IMR-90 (cell line): ENCODE data around the gene POLR3A. TPM values are rescaled to one million over a fixed set of nuclear protein-coding genes. Genes with fewer than 3 reads are reported as not detected.

Source experiments
- ATAC-seq: fragments of 200-7000 bp; cut with Tn5 transposase; 2 replicates; pipeline ENCODE4 v1.9.1; 2020; ENCODE audit warnings: low read depth, mild to moderate bottlenecking, moderate library complexity
- BruUV-seq: library from RNA; stranded (reverse); fragments of 400-500 nt; replicated peaks from 2 replicates; lab custom pipeline; 2021; lab: Mats Ljungman, UMichigan
- CTCF ChIA-PET: fragments of 300-600 bp; formaldehyde crosslinking; extraction: SDS; loops from one replicate; lab custom pipeline; 2021; ENCODE audit warnings: antibody characterized with exemption; lab: Yijun Ruan, JAX
- POLR2A ChIA-PET: fragments of 300-600 bp; sonication (Branson Sonifier 250); formaldehyde crosslinking; loops from one replicate; lab custom pipeline; 2022; ENCODE audit warnings: antibody characterized with exemption; ENCODE audit not compliant: unreplicated experiment; lab: Charles Lee
- DNase-seq: peaks from one replicate; pipeline ENCODE4 v3.0.0; 2013
- H2AFZ ChIP-seq: replicated peaks from 2 replicates; pipeline ENCODE3; 2013; ENCODE audit warnings: low read length, mild to moderate bottlenecking; ENCODE audit not compliant: poor library complexity
- H2AK5ac ChIP-seq: 2 replicates; pipeline ENCODE4 v1.6.1; 2013; ENCODE audit warnings: low read depth, low read length, inconsistent platforms
- H2AK9ac ChIP-seq: replicated peaks from 2 replicates; pipeline ENCODE3; 2013; ENCODE audit warnings: mild to moderate bottlenecking, low read depth, low read length, moderate library complexity; ENCODE audit not compliant: poor library complexity
- H2BK120ac ChIP-seq: 2 replicates; pipeline ENCODE4 v1.6.1; 2013; ENCODE audit warnings: low read depth, low read length, inconsistent platforms
- H2BK15ac ChIP-seq: 3 replicates; pipeline ENCODE4 v1.6.1; 2013; ENCODE audit warnings: low read depth, low read length, inconsistent platforms
- H2BK20ac ChIP-seq: 2 replicates; pipeline ENCODE4 v1.6.1; 2013; ENCODE audit warnings: low read depth, mild to moderate bottlenecking, inconsistent platforms, low read length, moderate library complexity
- H2BK5ac ChIP-seq: 2 replicates; pipeline ENCODE4 v1.6.1; 2013; ENCODE audit warnings: mild to moderate bottlenecking, low read depth, low read length, inconsistent platforms; ENCODE audit not compliant: poor library complexity, severe bottlenecking
- H3K14ac ChIP-seq: replicated peaks from 2 replicates; pipeline ENCODE4 v1.6.1; 2013; ENCODE audit warnings: low read depth, low read length, inconsistent platforms
- H3K18ac ChIP-seq: 2 replicates; pipeline ENCODE4 v1.6.1; 2013; ENCODE audit warnings: low read depth, low read length, control low read depth
- H3K23ac ChIP-seq: 2 replicates; pipeline ENCODE4 v1.6.1; 2013; ENCODE audit warnings: low read depth, low read length, inconsistent platforms
- H3K27ac ChIP-seq: 2 replicates; pipeline ENCODE4 v1.5.1; 2013; ENCODE audit warnings: mild to moderate bottlenecking, control low read depth, low read length; ENCODE audit not compliant: insufficient read depth
- H3K27me3 ChIP-seq: 2 replicates; pipeline ENCODE4 v1.6.1; 2013; ENCODE audit warnings: low read length; ENCODE audit not compliant: control insufficient read depth, insufficient read depth
- H3K36me3 ChIP-seq: 2 replicates; pipeline ENCODE4 v1.6.1; 2013; ENCODE audit warnings: low read length, mixed read lengths; ENCODE audit not compliant: control insufficient read depth, insufficient read depth
- H3K4ac ChIP-seq: 2 replicates; pipeline ENCODE4 v1.6.1; 2013; ENCODE audit warnings: low read depth, low read length, inconsistent platforms
- H3K4me1 ChIP-seq: 2 replicates; pipeline ENCODE4 v1.6.1; 2013; ENCODE audit warnings: low read length, mixed read lengths; ENCODE audit not compliant: control insufficient read depth, insufficient read depth
- H3K4me2 ChIP-seq: 2 replicates; pipeline ENCODE4 v1.6.1; 2013; ENCODE audit warnings: low read depth, mild to moderate bottlenecking, control low read depth, low read length, moderate library complexity
- H3K4me3 ChIP-seq: 2 replicates; pipeline ENCODE4 v1.5.1; 2013; ENCODE audit warnings: low read depth, mild to moderate bottlenecking, control low read depth, low read length, moderate library complexity; ENCODE audit not compliant: insufficient read depth
- H3K56ac ChIP-seq: 2 replicates; pipeline ENCODE4 v1.6.1; 2013; ENCODE audit warnings: low read length, inconsistent platforms; ENCODE audit not compliant: insufficient read depth; ENCODE audit errors: extremely low read depth
- H3K79me1 ChIP-seq, 2 experiments: 2 replicates each; pipeline ENCODE4 v1.6.1; 2013; ENCODE audit warnings: low read length in 2 of 2, inconsistent platforms in 1 of 2, low read depth in 1 of 2
- H3K9ac ChIP-seq: 2 replicates; pipeline ENCODE4 v1.6.1; 2013; ENCODE audit warnings: low read depth, low read length, control low read depth
- H3K9me1 ChIP-seq: 2 replicates; pipeline ENCODE4 v1.6.1; 2013; ENCODE audit warnings: low read length, inconsistent platforms; ENCODE audit not compliant: insufficient read depth
- H3K9me3 ChIP-seq: 2 replicates; pipeline ENCODE4 v1.6.1; 2013; ENCODE audit warnings: low read length; ENCODE audit not compliant: control insufficient read depth, insufficient read depth
- H4K20me1 ChIP-seq: 2 replicates; pipeline ENCODE4 v1.6.1; 2013; ENCODE audit warnings: low read length, inconsistent platforms; ENCODE audit not compliant: insufficient read depth
- H4K5ac ChIP-seq: 2 replicates; pipeline ENCODE4 v1.6.1; 2013; ENCODE audit warnings: mild to moderate bottlenecking, low read depth, low read length, control low read depth
- H4K8ac ChIP-seq, 2 experiments: 2 replicates each; pipeline ENCODE4 v1.6.1; 2013; ENCODE audit warnings: low read depth in 2 of 2, low read length in 2 of 2, control low read depth in 1 of 2, inconsistent platforms in 1 of 2
- H4K91ac ChIP-seq: 2 replicates; pipeline ENCODE4 v1.6.1; 2013; ENCODE audit warnings: low read depth, low read length, inconsistent platforms; ENCODE audit not compliant: insufficient read depth
- BHLHE40 ChIP-seq: fragments of 150-350 bp; IDR thresholded peaks from 2 replicates; pipeline ENCODE4 v1.6.1; 2016; ENCODE audit warnings: mild to moderate bottlenecking, low read depth, low read length
- CEBPB ChIP-seq: IDR thresholded peaks from 2 replicates; pipeline ENCODE4 v1.6.1; 2012; ENCODE audit warnings: low read depth, low read length, improper control_type of control experiment
- CTCF ChIP-seq: conservative IDR thresholded peaks from 2 replicates; pipeline ENCODE4 v1.5.1; 2012; ENCODE audit warnings: mild to moderate bottlenecking, low read depth, low read length, improper control_type of control experiment
- FOS ChIP-seq: fragments of 150-350 bp; IDR thresholded peaks from 2 replicates; pipeline ENCODE4 v1.6.1; 2016; ENCODE audit warnings: low read depth, low read length
- MXI1 ChIP-seq: IDR thresholded peaks from 2 replicates; pipeline ENCODE4 v1.6.1; 2012; ENCODE audit warnings: low read depth, mild to moderate bottlenecking, low read length, moderate library complexity, borderline replicate concordance
- NFE2L2 ChIP-seq: fragments of 150-350 bp; IDR thresholded peaks from 2 replicates; pipeline ENCODE4 v1.6.1; 2016; ENCODE audit warnings: low read depth, mild to moderate bottlenecking, low read length
- RAD21 ChIP-seq: IDR thresholded peaks from 2 replicates; pipeline ENCODE4 v1.6.1; 2012; ENCODE audit warnings: low read length, improper control_type of control experiment
- RCOR1 ChIP-seq: IDR thresholded peaks from 2 replicates; pipeline ENCODE4 v1.6.1; 2012; ENCODE audit warnings: mild to moderate bottlenecking, low read length, improper control_type of control experiment; ENCODE audit not compliant: insufficient replicate concordance
- RFX5 ChIP-seq: IDR thresholded peaks from 2 replicates; pipeline ENCODE4 v1.8.0; 2012; ENCODE audit warnings: low read depth, mild to moderate bottlenecking, low read length, moderate library complexity
- SMC3 ChIP-seq: fragments of 150-350 bp; IDR thresholded peaks from 2 replicates; pipeline ENCODE4 v1.6.1; 2016; ENCODE audit warnings: low read depth, mild to moderate bottlenecking, antibody characterized with exemption, low read length, moderate library complexity
- USF2 ChIP-seq: fragments of 150-350 bp; IDR thresholded peaks from 2 replicates; pipeline ENCODE4 v1.6.1; 2017; ENCODE audit warnings: mild to moderate bottlenecking, antibody characterized with exemption, low read length, low read depth
- dilution Hi-C: fragments of 300-500 bp; cut with HindIII; formaldehyde crosslinking; loops from one replicate; pipeline ENCODE4 v1.14.3; 2018; ENCODE audit warnings: low sequenced_read_pairs; ENCODE audit not compliant: unreplicated experiment
- in situ Hi-C: fragments of 300-500 bp; cut with MboI; formaldehyde crosslinking; loops from 3 replicates; pipeline ENCODE4 v1.14.3; 2019; ENCODE audit warnings: low sequenced_read_pairs, inconsistent platforms, mixed read lengths
- intact Hi-C: fragments of 100-400 bp; cut with micrococcal nuclease; formaldehyde crosslinking; loops from 2 replicates; pipeline ENCODE4 v1.10.0; 2022
- polyA plus RNA-seq, 3 experiments: library from polyadenylated mRNA; depleted of rRNA; stranded (reverse); fragments of >200 nt; gene quantifications; 2 replicates each; pipeline ENCODE4 v1.2.3, GENCODE V29; 2012; ENCODE audit warnings: low replicate concordance in 1 of 3
- total RNA-seq: library from RNA; depleted of rRNA; stranded (reverse); fragments of >200 nt; gene quantifications from 2 replicates; pipeline ENCODE4 v1.2.3, GENCODE V29; 2012

Gene POLR3A
- total and polyA plus RNA-seq, 2 of the 4 experiments (the other 2 are of a cell fraction): 11.9 to 24.4 TPM

GRCh38 chr10:78072504-78072903, 43.2 kb upstream of the POLR3A start:
- in situ Hi-C loops: no loop called here

More at GRCh38 chr10:78072504-78072903, 43.2 kb upstream of the POLR3A start:
- H2BK20ac ChIP-seq: no peak overlapping the region
- H3K4me3 ChIP-seq: no peak overlapping the region
- H3K79me1 ChIP-seq: no peaks in the 10 kb centered on the region
- intact Hi-C loops (no loop called here), dilution Hi-C loops (no loop called here)
- TF ChIP-seq RCOR1 (no peak), USF2 (no peak), CEBPB (no peak), BHLHE40 (no peak), FOS (no peak), RFX5 (no peak), NFE2L2 (no peak), MXI1 (no peak), SMC3 (no peak), CTCF (no peak), RAD21 (no peak)
- H4K8ac ChIP-seq: no peak overlapping the region
- POLR2A ChIA-PET: no interaction called here
- H2BK15ac ChIP-seq: no peak overlapping the region
- H2BK5ac ChIP-seq: no peak overlapping the region
- H4K5ac ChIP-seq: no peak overlapping the region
- no peaks in the 10 kb centered on the region for H3K36me3 ChIP-seq
- no peak overlapping the region for H3K14ac ChIP-seq
- no peak overlapping the region for H4K91ac ChIP-seq
- H2AK5ac ChIP-seq: no peak overlapping the region
- H3K9me3 ChIP-seq: peaks cover 3% of the 10 kb centered on the region; the same call in 1 of the 2 replicates
- no peaks in the 10 kb centered on the region for H4K20me1 ChIP-seq
- DNase-seq (no peak), ATAC-seq (no peak)
- H3K27ac ChIP-seq: no peak overlapping the region
- no TSS peak for BruUV-seq
- no peak overlapping the region for H3K9ac ChIP-seq
- H2AFZ ChIP-seq: no peak overlapping the region
- H3K27me3 ChIP-seq: peaks cover 23% of the 10 kb centered on the region
- CTCF ChIA-PET: no interaction called here
- H3K56ac ChIP-seq: no peak overlapping the region
- no peaks in the 10 kb centered on the region; the same call in 1 of the 2 replicates for H3K9me1 ChIP-seq
- no peak overlapping the region for H3K23ac ChIP-seq
- H3K4ac ChIP-seq: no peak overlapping the region
- no peak overlapping the region for H2AK9ac ChIP-seq
- no peak overlapping the region for H2BK120ac ChIP-seq
- no peak overlapping the region for H3K18ac ChIP-seq
- H3K4me2 ChIP-seq: no peak overlapping the region
- H3K4me1 ChIP-seq: no peaks in the 10 kb centered on the region
